ENCODE data around the gene SLC16A11.

- TF ChIP-seq CTCF (IDR thresholded peaks at IDR 0.05; ENCODE audit: low read length) (no peak), EZH2phosphoT487 (IDR thresholded peaks at IDR 0.05; ENCODE audit: low read length) (no peak), EZH2 (optimal IDR thresholded peaks at IDR 0.05; ENCODE audit: low read depth, low read length) (no peak)
Measured at GRCh38 chr17:7068268-7068667, 24.4 kb upstream of the SLC16A11 start.
